Fibroblast of lung (primary cell): Measurements from ENCODE around the gene MRPL27. TPM values are rescaled to one million over a fixed set of nuclear protein-coding genes. Genes with fewer than 3 reads are reported as not detected.

Source experiments
- DNase-seq, 2 donors: peaks; one replicate each; pipeline versions ENCODE4 v3.0.0 to v3.0.0-alpha.2; 2010; ENCODE audit warnings: low read depth in 2 of 2
- H2AFZ ChIP-seq: 2 replicates; pipeline ENCODE4 v1.5.1; 2012; ENCODE audit warnings: low read length, control low read depth, inconsistent platforms
- H3K27ac ChIP-seq: 2 replicates; pipeline ENCODE4 v1.5.1; 2011; ENCODE audit warnings: low read length, control low read depth; ENCODE audit not compliant: insufficient read depth
- H3K27me3 ChIP-seq: 2 replicates; pipeline ENCODE4 v1.5.1; 2011; ENCODE audit warnings: mild to moderate bottlenecking, low read length; ENCODE audit not compliant: control insufficient read depth, insufficient read depth
- H3K36me3 ChIP-seq: 2 replicates; pipeline ENCODE4 v1.5.1; 2011; ENCODE audit warnings: low read length; ENCODE audit not compliant: control insufficient read depth, insufficient read depth
- H3K4me1 ChIP-seq: 2 replicates; pipeline ENCODE4 v1.5.1; 2011; ENCODE audit warnings: low read length; ENCODE audit not compliant: control insufficient read depth, insufficient read depth; ENCODE audit errors: extremely low read depth
- H3K4me2 ChIP-seq: 2 replicates; pipeline ENCODE4 v1.5.1; 2011; ENCODE audit warnings: low read length, control low read depth; ENCODE audit not compliant: insufficient read depth; ENCODE audit errors: extremely low read depth
- H3K4me3 ChIP-seq, 4 experiments: fragments of 200-600 bp in 1 of 4; sonication (generic) in 1 of 4; replicated peaks in 1 of 4; 2 replicates each; pipeline ENCODE4 v1.5.1; 2011 to 2016; ENCODE audit warnings: low read length in 4 of 4, low read depth in 3 of 4, mild to moderate bottlenecking in 3 of 4, control low read depth in 2 of 4, inconsistent platforms in 1 of 4, mixed read lengths in 1 of 4; ENCODE audit not compliant: insufficient read depth in 1 of 4; ENCODE audit errors: control extremely low read depth in 1 of 4
- H3K79me2 ChIP-seq: 2 replicates; pipeline ENCODE4 v1.5.1; 2012; ENCODE audit warnings: mild to moderate bottlenecking, low read length, inconsistent platforms; ENCODE audit not compliant: control insufficient read depth, insufficient read depth
- H3K9ac ChIP-seq: 2 replicates; pipeline ENCODE4 v1.5.1; 2011; ENCODE audit warnings: mild to moderate bottlenecking, low read length, control low read depth; ENCODE audit not compliant: insufficient read depth
- H3K9me3 ChIP-seq: 2 replicates; pipeline ENCODE4 v1.5.1; 2012; ENCODE audit warnings: low read depth, low read length; ENCODE audit not compliant: control insufficient read depth, insufficient read depth
- H4K20me1 ChIP-seq: 2 replicates; pipeline ENCODE4 v1.5.1; 2011; ENCODE audit warnings: low read length; ENCODE audit not compliant: control insufficient read depth, insufficient read depth; ENCODE audit errors: extremely low read depth
- CTCF ChIP-seq, 2 donors: IDR thresholded peaks in 1 of 2; conservative IDR thresholded peaks in 1 of 2; 1 replicate in 1 of 2; 2 replicates in 1 of 2; pipeline ENCODE4 v1.5.1; 2011 to 2012; ENCODE audit warnings: low read length in 2 of 2, control low read depth in 1 of 2, inconsistent platforms in 1 of 2, low read depth in 1 of 2, mild to moderate bottlenecking in 1 of 2
- EZH2 ChIP-seq: IDR thresholded peaks from 2 replicates; pipeline ENCODE4 v1.5.1; 2012; ENCODE audit warnings: low read length, control low read depth, mild to moderate bottlenecking; ENCODE audit errors: missing control alignments
- polyA plus RNA-seq, 2 donors: library from polyadenylated mRNA; depleted of rRNA in 1 of 2; stranded (reverse) in 1 of 2; unstranded in 1 of 2; fragments of >200 nt; gene quantifications; 2 replicates each; pipeline ENCODE4 v1.2.1, GENCODE V29; 2011 to 2012; ENCODE audit warnings: missing spikeins in 1 of 2
- total RNA-seq: library from RNA; depleted of rRNA; stranded (reverse); fragments of >200 nt; gene quantifications from 2 replicates; pipeline ENCODE4 v1.2.1, GENCODE V29; 2014

MRPL27 gene
- total and polyA plus RNA-seq, 2 donors (not counting 1 experiment from before 2014, with no cell fraction given), result 53.3 to 113 TPM

DNA sequence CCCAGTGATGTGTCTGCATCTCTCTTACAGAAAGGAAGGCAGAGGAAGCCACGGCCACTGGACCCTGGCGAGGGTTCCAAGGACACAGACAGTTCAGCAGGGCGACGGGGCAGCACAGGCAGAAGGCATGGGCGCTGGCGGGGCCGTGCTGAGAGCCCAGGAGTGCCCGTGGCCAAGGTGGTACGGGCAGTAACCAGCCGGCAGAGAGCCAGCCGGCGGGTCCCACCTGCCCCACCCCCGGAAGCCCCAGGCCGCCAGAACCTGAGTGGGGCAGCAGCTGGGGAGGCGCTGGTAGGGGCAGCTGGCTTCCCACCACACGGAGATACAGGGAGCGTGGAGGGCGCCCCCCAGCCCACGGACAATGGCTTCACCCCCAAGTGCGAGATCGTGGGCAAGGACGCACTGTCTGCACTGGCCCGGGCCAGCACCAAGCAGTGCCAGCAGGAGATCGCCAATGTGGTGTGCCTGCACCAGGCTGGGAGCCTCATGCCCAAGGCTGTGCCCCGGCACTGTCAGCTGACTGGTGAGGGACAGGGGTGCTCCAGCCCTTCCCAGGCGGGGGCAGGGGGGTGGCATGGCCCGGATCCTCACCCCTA lies 19.3 kb downstream of the MRPL27 start:
- H4K20me1 ChIP-seq, result no peaks in the 10 kb centered on the region
- H3K9me3 ChIP-seq, result no peaks in the 10 kb centered on the region
- H3K27me3 ChIP-seq, result no peaks in the 10 kb centered on the region
- H3K27ac ChIP-seq, result no peak overlapping the region
- peaks cover 3% of the 10 kb centered on the region for H3K79me2 ChIP-seq
- peaks cover 4% of the 10 kb centered on the region for H3K4me1 ChIP-seq
- peaks cover 26% of the 10 kb centered on the region for H3K36me3 ChIP-seq
- no peak overlapping the region for H3K4me2 ChIP-seq
- H2AFZ ChIP-seq, result no peak overlapping the region
- H3K4me3 ChIP-seq, result no peak overlapping the region
- no peak overlapping the region for H3K9ac ChIP-seq
- no peak for DNase-seq
- TF ChIP-seq CTCF (conservative IDR thresholded peaks at IDR 0.05 in 1 of 2, IDR thresholded peaks at IDR 0.05 in 1 of 2; ENCODE audit: low read depth in 1 of 2, low read length in 2 of 2) (no peak), EZH2 (no peak)

DNA sequence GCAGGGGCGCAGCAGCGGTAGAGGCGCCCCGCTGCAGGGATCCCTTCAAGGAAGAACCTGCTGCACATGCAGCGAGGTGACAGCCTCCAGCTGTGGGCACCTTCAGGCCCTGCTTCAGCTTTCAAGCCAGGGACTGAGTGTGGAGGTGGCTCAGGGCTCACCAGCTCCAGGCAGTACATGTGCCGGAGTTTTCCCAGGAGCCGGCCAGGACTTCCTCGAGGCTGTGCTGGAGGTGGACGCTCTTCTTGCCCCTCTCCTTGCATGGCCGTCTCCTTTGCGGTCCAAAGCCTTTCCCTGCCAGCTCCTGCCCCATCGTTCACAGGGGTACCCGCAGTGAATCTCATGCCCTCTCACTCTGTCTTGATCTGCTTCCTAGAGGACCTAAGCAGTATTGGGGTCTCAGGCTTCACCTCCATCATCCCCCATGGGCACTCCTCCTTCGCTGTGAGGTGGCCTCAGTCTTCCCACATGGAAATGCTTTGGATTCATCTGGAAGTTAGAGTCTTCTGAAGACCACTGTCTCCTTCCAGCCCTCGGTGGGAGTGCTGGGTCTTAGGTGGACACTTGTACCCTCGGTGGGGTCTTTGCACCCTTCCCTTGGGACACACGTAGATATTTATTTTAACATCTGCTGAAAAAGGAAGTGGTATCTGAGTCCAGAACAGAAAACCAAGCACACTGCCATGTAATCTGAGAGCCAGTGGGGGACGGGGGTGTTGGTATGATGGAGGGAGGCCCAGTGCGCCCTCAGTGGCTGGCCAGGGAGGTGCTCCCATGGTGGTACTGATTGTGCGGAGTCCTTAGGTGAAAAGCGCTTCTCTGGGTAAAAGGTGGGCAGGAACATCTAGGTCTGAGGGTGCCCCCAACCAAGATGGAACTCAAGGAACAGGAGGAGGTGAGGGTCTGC lies 20.0 kb downstream of the MRPL27 start:
- TF ChIP-seq EZH2, result no peak
- no peak for TF ChIP-seq CTCF (conservative IDR thresholded peaks at IDR 0.05 in 1 of 2, IDR thresholded peaks at IDR 0.05 in 1 of 2; ENCODE audit: low read depth in 1 of 2, low read length in 2 of 2)
- Histone ChIP-seq H3K27ac (no peak overlapping the region), H2AFZ (no peak overlapping the region), H3K27me3 (no peaks in the 10 kb centered on the region), H3K36me3 (peaks cover 26% of the 10 kb centered on the region), H3K9ac (no peak overlapping the region), H3K79me2 (peaks cover 3% of the 10 kb centered on the region), H3K4me2 (no peak overlapping the region), H3K4me3 (no peak overlapping the region), H3K9me3 (no peaks in the 10 kb centered on the region), H3K4me1 (peaks cover 6% of the 10 kb centered on the region), H4K20me1 (no peaks in the 10 kb centered on the region)
- DNase-seq, result no peak

DNA sequence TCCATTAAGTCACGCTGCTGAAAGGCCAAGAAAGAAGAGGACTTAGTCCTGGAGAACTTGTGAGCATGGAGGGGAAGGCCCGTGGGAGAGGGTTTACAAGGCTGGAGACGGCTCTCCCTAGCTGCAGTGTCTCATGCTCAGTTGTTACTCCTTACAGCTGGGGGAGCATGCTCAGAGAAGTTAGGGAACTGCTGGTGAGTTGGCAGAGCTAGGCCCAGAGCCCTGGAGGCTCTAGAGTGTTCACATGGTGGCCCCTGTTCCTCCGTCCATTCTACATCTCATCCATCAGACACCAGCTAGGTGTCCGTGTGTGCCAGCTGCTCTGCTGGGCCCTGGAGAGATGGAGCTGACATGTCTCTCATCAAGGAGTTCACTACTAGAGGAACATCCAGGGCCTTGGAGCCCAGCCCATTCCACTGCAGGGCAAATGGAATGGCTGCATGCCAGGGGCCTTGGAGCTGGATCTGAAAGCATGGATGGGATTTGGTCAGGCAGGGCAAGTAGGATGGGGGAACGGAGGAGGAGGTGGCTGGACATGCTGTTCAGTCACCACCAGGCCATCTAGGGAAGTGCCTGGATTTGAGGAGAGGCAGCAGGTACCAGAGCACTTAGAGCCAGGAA lies 20.8 kb downstream of the MRPL27 start:
- Histone ChIP-seq H3K27ac (no peak overlapping the region), H3K27me3 (no peaks in the 10 kb centered on the region), H3K9me3 (no peaks in the 10 kb centered on the region), H3K4me2 (no peak overlapping the region), H3K4me3 (no peak overlapping the region), H2AFZ (no peak overlapping the region), H3K36me3 (peaks cover 25% of the 10 kb centered on the region), H4K20me1 (no peaks in the 10 kb centered on the region), H3K4me1 (peaks cover 9% of the 10 kb centered on the region), H3K79me2 (peaks cover 6% of the 10 kb centered on the region), H3K9ac (no peak overlapping the region)
- TF ChIP-seq CTCF (conservative IDR thresholded peaks at IDR 0.05 in 1 of 2, IDR thresholded peaks at IDR 0.05 in 1 of 2; ENCODE audit: low read depth in 1 of 2, low read length in 2 of 2) (no peak), EZH2 (no peak)
- no peak for DNase-seq
